ENCODE data around the gene UBE2G2.

DNA sequence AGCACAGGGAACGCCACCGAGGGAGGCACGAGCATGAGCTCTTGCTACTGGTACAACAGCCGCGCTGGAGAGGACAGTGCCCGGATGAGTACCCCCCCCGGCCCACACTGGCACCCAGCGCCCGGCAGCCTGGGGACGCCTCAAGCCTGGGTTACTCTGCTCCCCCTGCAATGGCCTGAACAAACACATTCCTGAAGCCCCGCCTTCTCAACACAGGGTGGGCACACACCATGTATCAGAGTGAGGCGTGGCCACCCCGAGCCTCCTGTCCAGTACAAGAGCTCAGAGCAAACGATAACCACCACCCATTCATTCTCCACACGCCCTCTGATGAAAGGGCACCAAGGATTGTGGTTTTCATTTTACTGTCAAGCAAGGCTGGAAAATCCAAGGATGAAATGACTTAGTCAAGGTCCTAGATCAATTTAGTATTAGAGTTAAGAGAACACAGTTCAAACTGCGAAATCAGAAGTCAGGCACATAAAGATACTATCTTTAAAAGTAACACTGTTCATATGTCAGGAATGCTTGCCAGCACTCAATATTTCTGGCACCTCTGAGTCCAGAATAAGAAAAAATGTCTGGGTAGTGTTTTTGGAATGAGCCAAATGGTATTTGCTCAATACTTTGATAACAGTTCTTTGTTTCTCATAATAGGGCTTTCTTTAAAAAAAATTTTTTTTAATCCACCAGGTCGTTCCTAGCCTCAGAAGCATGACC lies 22.0 kb downstream of the UBE2G2 start:
- TF ChIP-seq POLR2A (IDR thresholded peaks at IDR 0.05; ENCODE audit: low read depth, low read length) = no peak
- TF ChIP-seq TAF1 (IDR thresholded peaks at IDR 0.05; ENCODE audit: low read depth, low read length) = no peak
- no peak for TF ChIP-seq POLR2AphosphoS5 (IDR thresholded peaks at IDR 0.05; ENCODE audit: low read depth, low read length)
- TF ChIP-seq POU2F2 (IDR thresholded peaks at IDR 0.05; ENCODE audit: low read depth, low read length) = no peak
- no peak for TF ChIP-seq SPI1 (IDR thresholded peaks at IDR 0.05; ENCODE audit: low read depth, low read length)
- no peak for TF ChIP-seq PAX5 (IDR thresholded peaks at IDR 0.05; ENCODE audit: insufficient read depth, low read length, severe bottlenecking)

All from GM12891 (cell line).